ENCODE measurements around the gene MAST3.

Gene MAST3

DNA sequence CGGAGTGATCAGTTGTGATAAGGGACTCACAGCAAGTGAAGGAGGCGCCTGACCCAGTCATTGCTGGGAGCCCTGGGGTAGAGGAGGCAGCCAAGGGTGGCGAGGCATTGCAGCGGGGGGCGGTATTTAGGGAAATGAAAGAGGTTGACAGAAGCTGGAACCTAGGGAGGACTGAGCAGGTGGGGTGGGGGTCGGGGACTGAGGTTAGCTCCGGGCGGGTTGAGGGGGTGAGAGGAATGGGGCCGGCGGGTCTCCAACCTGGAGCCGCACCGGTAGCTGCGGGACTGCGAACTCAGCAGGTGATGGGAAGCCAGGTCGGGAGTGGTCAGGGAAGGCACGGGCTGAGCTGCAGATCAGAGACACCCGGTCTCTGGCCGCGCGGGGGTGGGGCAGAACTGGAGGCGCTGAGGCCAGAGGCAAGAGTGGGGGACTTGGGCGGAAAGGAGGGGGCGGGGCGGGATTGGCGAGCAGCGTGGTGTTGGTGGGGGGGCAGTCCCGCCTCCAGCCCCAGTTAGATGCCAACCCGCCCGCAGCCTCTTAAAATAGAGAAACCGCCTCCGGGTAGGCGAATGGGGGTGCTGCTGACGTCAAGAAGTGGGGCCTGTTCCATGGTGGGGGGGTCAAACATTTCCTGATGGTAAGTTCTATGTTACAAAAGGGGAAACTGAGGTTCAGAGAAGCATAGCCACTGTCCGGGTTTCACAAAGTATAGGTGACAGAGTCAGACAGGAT is 1.5 kb downstream of the MAST3 start (continued):
- TF ChIP-seq ZIC2 (tag by site-specific recombination; IDR thresholded peaks at IDR 0.05) (peak; percentile 76), ZNF629 (tag by site-specific recombination; IDR thresholded peaks at IDR 0.05) (no peak), ZFHX2 (tag by site-specific recombination; conservative IDR thresholded peaks at IDR 0.05) (peak; percentile 70)
- TF ChIP-seq, protein P1, sequence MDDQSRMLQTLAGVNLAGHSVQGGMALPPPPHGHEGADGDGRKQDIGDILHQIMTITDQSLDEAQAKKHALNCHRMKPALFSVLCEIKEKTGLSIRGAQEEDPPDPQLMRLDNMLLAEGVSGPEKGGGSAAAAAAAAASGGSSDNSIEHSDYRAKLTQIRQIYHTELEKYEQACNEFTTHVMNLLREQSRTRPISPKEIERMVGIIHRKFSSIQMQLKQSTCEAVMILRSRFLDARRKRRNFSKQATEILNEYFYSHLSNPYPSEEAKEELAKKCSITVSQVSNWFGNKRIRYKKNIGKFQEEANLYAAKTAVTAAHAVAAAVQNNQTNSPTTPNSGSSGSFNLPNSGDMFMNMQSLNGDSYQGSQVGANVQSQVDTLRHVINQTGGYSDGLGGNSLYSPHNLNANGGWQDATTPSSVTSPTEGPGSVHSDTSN (CRISPR knock-in tag; IDR thresholded peaks at IDR 0.05), result no peak

DNA sequence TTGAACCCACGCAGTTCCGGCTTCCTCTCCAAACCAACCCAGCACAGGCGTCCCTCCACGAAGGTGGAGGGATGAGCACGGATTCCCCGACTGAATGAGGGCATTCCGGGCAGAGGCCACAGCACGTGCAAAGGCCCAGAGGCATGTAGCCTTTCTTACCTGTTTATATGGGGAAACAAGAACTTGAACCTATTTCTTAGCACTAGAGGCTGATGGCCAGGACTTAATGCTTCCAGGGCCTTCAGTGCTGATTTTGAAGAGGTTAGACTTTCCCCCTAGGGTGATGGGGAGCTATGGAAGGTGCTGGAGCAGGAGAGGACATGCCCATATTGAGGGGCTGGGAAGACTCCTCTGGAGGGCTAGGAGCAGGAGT is 2.0 kb downstream of the MAST3 start:
- TF ChIP-seq ZNF16 (tag by site-specific recombination; IDR thresholded peaks at IDR 0.05; ENCODE audit: low read depth), result peak; percentile 94
- TF ChIP-seq ZNF623 (tag by site-specific recombination; IDR thresholded peaks at IDR 0.05), result peak; percentile 97
- TF ChIP-seq ZNF768 (tag by site-specific recombination; IDR thresholded peaks at IDR 0.05), result no peak
- no peak for TF ChIP-seq ZBTB21 (tag by site-specific recombination; IDR thresholded peaks at IDR 0.05)
- Histone ChIP-seq H3K36me3 (ENCODE audit: control insufficient read depth in 2 of 2, insufficient read depth in 1 of 2, low read length in 2 of 2) (no peaks in the 10 kb centered on the region), H3K27ac (ENCODE audit: extremely low read depth, low read depth, low read length) (no peak overlapping the region), H3K4me1 (ENCODE audit: control insufficient read depth, insufficient read depth, low read length) (no peaks in the 10 kb centered on the region), H3K4me3 (ENCODE audit: low read depth, low read length) (no peak overlapping the region), H3K9me3 (ENCODE audit: control insufficient read depth, insufficient read depth, low read depth, low read length) (no peaks in the 10 kb centered on the region)
- CTCF ChIA-PET, result no interaction called here
- POLR2A ChIA-PET, result interaction anchor here (0.8 kb wide), 1 partner anchor 10 kb away, joined by 3 read pairs; no protein-coding TSS in a partner anchor

- CTCF ChIA-PET, result no interaction called here
- no peaks in the 10 kb centered on the region for H3K4me1 ChIP-seq (ENCODE audit: control insufficient read depth, insufficient read depth, low read length)
- POLR2A ChIA-PET, result no interaction called here
- H3K9me3 ChIP-seq (ENCODE audit: control insufficient read depth, insufficient read depth, low read depth, low read length), result no peaks in the 10 kb centered on the region
- TF ChIP-seq ZNF600 (tag by site-specific recombination; IDR thresholded peaks at IDR 0.05) (0 out of 2 replicates have a peak, but pooled peaks have one; percentile 44), ZNF416 (tag by site-specific recombination; IDR thresholded peaks at IDR 0.05) (no peak), SP2 (tag by site-specific recombination; IDR thresholded peaks at IDR 0.05) (0 out of 2 replicates have a peak, but pooled peaks have one; percentile 25)
- TF ChIP-seq, protein P2, sequence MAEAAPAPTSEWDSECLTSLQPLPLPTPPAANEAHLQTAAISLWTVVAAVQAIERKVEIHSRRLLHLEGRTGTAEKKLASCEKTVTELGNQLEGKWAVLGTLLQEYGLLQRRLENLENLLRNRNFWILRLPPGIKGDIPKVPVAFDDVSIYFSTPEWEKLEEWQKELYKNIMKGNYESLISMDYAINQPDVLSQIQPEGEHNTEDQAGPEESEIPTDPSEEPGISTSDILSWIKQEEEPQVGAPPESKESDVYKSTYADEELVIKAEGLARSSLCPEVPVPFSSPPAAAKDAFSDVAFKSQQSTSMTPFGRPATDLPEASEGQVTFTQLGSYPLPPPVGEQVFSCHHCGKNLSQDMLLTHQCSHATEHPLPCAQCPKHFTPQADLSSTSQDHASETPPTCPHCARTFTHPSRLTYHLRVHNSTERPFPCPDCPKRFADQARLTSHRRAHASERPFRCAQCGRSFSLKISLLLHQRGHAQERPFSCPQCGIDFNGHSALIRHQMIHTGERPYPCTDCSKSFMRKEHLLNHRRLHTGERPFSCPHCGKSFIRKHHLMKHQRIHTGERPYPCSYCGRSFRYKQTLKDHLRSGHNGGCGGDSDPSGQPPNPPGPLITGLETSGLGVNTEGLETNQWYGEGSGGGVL (tag by site-specific recombination; IDR thresholded peaks at IDR 0.05), result no peak
- no peaks in the 10 kb centered on the region for H3K36me3 ChIP-seq (ENCODE audit: control insufficient read depth in 2 of 2, insufficient read depth in 1 of 2, low read length in 2 of 2)
- no peak overlapping the region for H3K27ac ChIP-seq (ENCODE audit: extremely low read depth, low read depth, low read length)
- H3K4me3 ChIP-seq (ENCODE audit: low read depth, low read length), result no peak overlapping the region
Measured at GRCh38 chr19:18100710-18101109, 3.1 kb downstream of the MAST3 start.

DNA sequence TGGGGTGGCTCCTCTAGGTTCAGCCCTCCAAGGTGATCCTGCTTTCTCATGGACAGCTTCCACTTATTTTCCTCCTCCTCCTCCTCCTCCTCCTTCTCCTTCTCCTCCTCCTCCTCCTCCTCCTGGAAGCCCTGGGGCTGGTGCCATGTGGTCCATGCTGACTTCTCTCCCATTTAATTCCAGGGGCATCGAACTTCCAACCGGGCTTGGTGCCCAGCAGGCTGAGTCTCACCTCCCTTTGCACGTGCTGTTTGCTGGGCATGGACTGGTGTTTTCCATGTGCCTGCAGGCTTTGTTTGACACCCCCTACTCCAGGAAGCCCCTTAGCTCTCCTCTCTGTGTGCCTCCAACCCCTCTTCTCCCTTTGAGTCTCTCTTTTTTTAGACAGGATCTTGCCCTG is 3.7 kb downstream of the MAST3 start:
- ChIA-PET CTCF (no interaction called here), POLR2A (no interaction called here)
- Histone ChIP-seq H3K27ac (ENCODE audit: extremely low read depth, low read depth, low read length) (no peak overlapping the region), H3K4me1 (ENCODE audit: control insufficient read depth, insufficient read depth, low read length) (no peaks in the 10 kb centered on the region), H3K36me3 (ENCODE audit: control insufficient read depth in 2 of 2, insufficient read depth in 1 of 2, low read length in 2 of 2) (no peaks in the 10 kb centered on the region), H3K4me3 (ENCODE audit: low read depth, low read length) (no peak overlapping the region), H3K9me3 (ENCODE audit: control insufficient read depth, insufficient read depth, low read depth, low read length) (no peaks in the 10 kb centered on the region)
- no peak for TF ChIP-seq ZBTB20 (tag by site-specific recombination; IDR thresholded peaks at IDR 0.05)
- no peak for TF ChIP-seq MYNN (tag by site-specific recombination; IDR thresholded peaks at IDR 0.05; ENCODE audit: borderline replicate concordance)
- TF ChIP-seq ZBTB8A (tag by site-specific recombination; IDR thresholded peaks at IDR 0.05), result peak; percentile 29; the same call in 1 of the 2 replicates
- TF ChIP-seq ZFHX2 (tag by site-specific recombination; conservative IDR thresholded peaks at IDR 0.05), result 0 out of 2 replicates have a peak, but pooled peaks have one; percentile 16
- TF ChIP-seq ZNF513 (tag by site-specific recombination; IDR thresholded peaks at IDR 0.05), result 0 out of 2 replicates have a peak, but pooled peaks have one; percentile 21

All from HEK293 (cell line).